H1 (cell line): ENCODE data around the gene TGFB1I1. TPM values are rescaled to one million over a fixed set of nuclear protein-coding genes. Genes with fewer than 3 reads are reported as not detected.
A peak's percentile ranks its signal among the peaks of the same experiment; 100 is the strongest.

ENCODE experiments used
- CHD2 ChIP-seq: IDR thresholded peaks from 2 replicates; pipeline ENCODE4 v1.6.1; 2012; ENCODE audit warnings: low read length, improper control_type of control experiment
- CREB1 ChIP-seq: IDR thresholded peaks from 2 replicates; pipeline ENCODE4 v1.6.1; 2012; ENCODE audit warnings: inconsistent platforms
- EP300 ChIP-seq, 2 experiments: IDR thresholded peaks; 1 replicate in 1 of 2; 2 replicates in 1 of 2; pipeline ENCODE4 v1.6.1; 2011 to 2012; ENCODE audit warnings: low read depth in 2 of 2, low read length in 2 of 2, mild to moderate bottlenecking in 2 of 2, borderline replicate concordance in 1 of 2, inconsistent platforms in 1 of 2, moderate library complexity in 1 of 2
- EZH2 ChIP-seq: fragments of 200-600 bp; sonication (generic); IDR thresholded peaks from 2 replicates; pipeline ENCODE4 v1.7.1; 2012; ENCODE audit warnings: low read depth, mild to moderate bottlenecking, moderate library complexity, low read length, inconsistent platforms; ENCODE audit not compliant: severe bottlenecking
- HDAC2 ChIP-seq, 2 experiments: fragments of 300-600 bp in 1 of 2; sonication (generic) in 1 of 2; IDR thresholded peaks; 2 replicates each; pipeline ENCODE4 v1.6.1; 2011 to 2012; ENCODE audit warnings: low read depth in 2 of 2, low read length in 2 of 2, mild to moderate bottlenecking in 2 of 2, moderate library complexity in 2 of 2, borderline replicate concordance in 1 of 2, inconsistent platforms in 1 of 2
- RXRA ChIP-seq: IDR thresholded peaks from 2 replicates; pipeline ENCODE4 v1.6.1; 2011; ENCODE audit warnings: low read depth, mild to moderate bottlenecking, low read length, moderate library complexity; ENCODE audit not compliant: insufficient read depth
- TAF7 ChIP-seq: optimal IDR thresholded peaks from 2 replicates; pipeline ENCODE3; 2011; ENCODE audit warnings: low read depth, mild to moderate bottlenecking, inconsistent platforms, low read length, moderate library complexity, borderline replicate concordance
- polyA plus RNA-seq, 7 experiments: library from polyadenylated mRNA; depleted of rRNA in 3 of 7; stranded (reverse) in 5 of 7; unstranded in 2 of 7; fragments of >200 nt in 5 of 7; fragments of 200-250 nt in 2 of 7; gene quantifications; 1 replicate in 5 of 7; 2 replicates in 1 of 7; 4 replicates in 1 of 7; pipeline versions ENCODE4 v1.2.1 to v1.2.3, GENCODE V29; 2011 to 2013; ENCODE audit warnings: missing spikeins in 2 of 7, mixed read lengths in 2 of 7
- total RNA-seq: library from RNA; stranded (reverse); fragmentation: NEBNext Ultra II Directional; extraction: Animal tissue kit (Norgen Biotek cat#: 25700); gene quantifications from 2 replicates; pipeline ENCODE4 v1.2.1, GENCODE V29; 2021
- TF ChIP-seq, protein P1 (sequence below): IDR thresholded peaks from 2 replicates; pipeline ENCODE4 v1.6.1; 2011; ENCODE audit warnings: low read depth, mild to moderate bottlenecking, low read length; ENCODE audit not compliant: insufficient read depth

TGFB1I1 gene
- total and polyA plus RNA-seq, 2 of the 8 experiments (the other 6 are each of a cell fraction or from before 2014, with no cell fraction given) = 5.6 to 5.8 TPM

DNA sequence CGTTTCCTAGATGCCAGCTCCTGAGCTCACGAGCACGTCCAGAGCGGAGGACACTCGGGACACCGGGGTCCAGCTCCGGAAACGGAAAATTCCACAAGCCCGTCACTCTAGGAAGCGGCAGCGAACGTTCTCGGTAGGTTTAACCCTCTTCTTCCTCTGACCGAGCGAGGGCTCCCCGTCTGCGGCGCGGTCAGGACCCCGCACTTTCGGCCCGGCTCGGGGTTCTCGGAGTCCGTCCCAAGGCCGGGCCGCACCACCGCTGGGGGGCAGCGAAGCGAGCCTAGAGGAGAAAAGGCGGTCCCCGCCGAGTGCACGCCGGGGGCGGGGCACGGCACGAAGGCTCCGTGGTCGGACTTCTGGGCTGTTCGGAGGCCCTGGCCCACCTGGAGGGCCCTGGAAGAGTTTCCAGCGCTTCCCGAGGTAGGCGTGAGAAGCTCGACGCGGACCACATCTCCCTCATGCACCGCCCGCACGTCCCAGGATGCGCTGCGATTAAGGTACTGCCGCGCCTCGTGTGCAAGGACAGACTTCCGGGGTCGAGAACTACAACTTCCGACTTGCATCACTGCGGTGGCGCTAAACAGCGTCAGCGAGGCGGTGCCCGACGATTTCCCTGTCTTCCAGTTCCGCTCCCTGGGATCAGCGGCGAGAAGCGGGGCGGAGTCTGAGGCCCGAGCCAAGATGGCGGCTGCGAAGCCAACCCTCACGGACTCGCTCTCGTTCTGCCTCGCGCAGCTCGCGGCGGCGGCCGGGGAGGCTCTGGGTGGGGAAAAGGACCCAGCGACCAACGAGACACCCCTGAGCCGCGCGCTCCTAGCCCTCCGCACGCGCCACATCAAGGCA is 12.9 kb upstream of the TGFB1I1 start, which contains the start of gene ARMC5 (continued):
- TF ChIP-seq CHD2 (no peak), HDAC2 (IDR thresholded peaks at IDR 0.05; ENCODE audit: borderline replicate concordance in 1 of 2, low read depth in 2 of 2, low read length in 2 of 2) (0 out of 4 replicates have a peak, but pooled peaks of 1 of the 2 experiments have one; percentile 88), EZH2 (no peak), EP300 (IDR thresholded peaks at IDR 0.05; ENCODE audit: borderline replicate concordance in 1 of 2, low read depth in 2 of 2, low read length in 2 of 2) (no peak), CREB1 (peak; percentile 96), TAF7 (peak; percentile 92), RXRA (no peak)
- TF ChIP-seq, protein P1, sequence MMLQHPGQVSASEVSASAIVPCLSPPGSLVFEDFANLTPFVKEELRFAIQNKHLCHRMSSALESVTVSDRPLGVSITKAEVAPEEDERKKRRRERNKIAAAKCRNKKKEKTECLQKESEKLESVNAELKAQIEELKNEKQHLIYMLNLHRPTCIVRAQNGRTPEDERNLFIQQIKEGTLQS = peak; percentile 67; the same call in 1 of the 2 replicates
